ENCODE results near the gene VEPH1.

GRCh38 chr3:157447026-157447694 lies 56.1 kb downstream of the VEPH1 start:
- TF ChIP-seq GATA3 (IDR thresholded peaks at IDR 0.05; ENCODE audit: low read depth, low read length) (no peak), GATA2 (IDR thresholded peaks at IDR 0.05; ENCODE audit: low read depth, low read length) (no peak)
